GM10248 (cell line): ENCODE data around the gene DDX60.

Experiments
- CTCF ChIA-PET: fragments of 300-600 bp; sonication (Branson Sonifier 250); formaldehyde crosslinking; extraction: SDS; loops from one replicate; lab custom pipeline; 2021; ENCODE audit warnings: antibody characterized with exemption; lab: Yijun Ruan, JAX
- POLR2A ChIA-PET: fragments of 350-650 bp; sonication (Branson Sonifier 250); formaldehyde crosslinking; extraction: SDS; loops from one replicate; lab custom pipeline; 2020; ENCODE audit warnings: antibody characterized with exemption; lab: Yijun Ruan, JAX
- DNase-seq: peaks from one replicate; pipeline ENCODE4 v3.0.0; 2012; ENCODE audit errors: extremely low spot score
- CTCF ChIP-seq: IDR thresholded peaks from 2 replicates; pipeline ENCODE4 v1.5.1; 2012; ENCODE audit warnings: mild to moderate bottlenecking, low read depth; ENCODE audit errors: extremely low read depth, missing control alignments, control extremely low read depth

The DDX60 gene

GRCh38 chr4:168263039-168263438, 55.5 kb downstream of the DDX60 start:
- ChIA-PET CTCF (no interaction called here), POLR2A (no interaction called here)
- TF ChIP-seq CTCF: no peak
- DNase-seq: no peak

DNA sequence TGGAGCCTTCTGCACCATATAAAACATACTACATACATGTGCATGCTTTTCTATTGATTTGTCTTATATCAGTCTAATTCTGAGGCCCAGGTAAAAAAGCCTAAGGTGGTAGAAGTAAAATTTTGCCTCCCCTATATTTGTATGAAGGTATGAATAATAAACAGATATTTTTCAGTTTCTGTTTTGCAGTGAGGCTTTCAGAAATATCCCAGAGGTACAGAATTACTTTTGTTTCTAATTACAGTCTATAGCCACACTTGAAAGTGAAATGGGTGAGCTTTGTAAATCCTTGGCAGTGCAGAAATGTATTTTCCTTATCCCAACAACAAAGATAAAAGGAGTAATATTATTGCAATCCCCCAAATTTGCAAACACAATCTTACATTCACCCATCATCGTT, 59.5 kb downstream of the DDX60 start:
- DNase-seq: no peak
- CTCF ChIA-PET: no interaction called here
- TF ChIP-seq CTCF: no peak
- POLR2A ChIA-PET: no interaction called here

DNA sequence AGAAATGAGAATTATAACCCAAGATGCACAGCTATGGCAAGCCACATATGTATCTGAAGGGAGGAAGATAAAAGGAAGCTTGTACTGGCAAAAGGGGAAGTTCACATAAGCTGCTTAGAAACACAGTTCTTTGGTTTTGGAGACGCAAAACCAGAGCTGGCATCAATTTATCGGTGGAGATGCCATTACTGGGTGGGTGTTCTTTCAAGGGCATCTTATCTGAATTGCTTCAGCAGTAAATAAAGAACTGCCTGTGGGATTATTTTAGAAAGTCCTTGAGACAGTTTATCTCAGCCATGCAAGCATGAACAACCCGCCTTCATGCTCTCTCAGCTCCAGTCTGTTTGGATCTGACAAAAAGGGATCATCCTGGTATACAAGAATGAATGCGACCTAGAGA, 60.8 kb downstream of the DDX60 start:
- POLR2A ChIA-PET: no interaction called here
- CTCF ChIA-PET: interaction anchor here (1.4 to 1.7 kb wide), 3 partner anchors 18 to 116 kb away, joined by 3 to 4 read pairs (median 4); no protein-coding TSS in a partner anchor
- TF ChIP-seq CTCF: no peak
- no peak for DNase-seq

- ChIA-PET POLR2A (no interaction called here), CTCF (interaction anchor here (0.9 kb wide), 1 partner anchor 9 kb away, joined by 4 read pairs; no protein-coding TSS in a partner anchor)
- no peak for DNase-seq
- TF ChIP-seq CTCF: no peak
These were observed 70.3 kb downstream of the DDX60 start for GRCh38 chr4:168248176-168248710.

DNA sequence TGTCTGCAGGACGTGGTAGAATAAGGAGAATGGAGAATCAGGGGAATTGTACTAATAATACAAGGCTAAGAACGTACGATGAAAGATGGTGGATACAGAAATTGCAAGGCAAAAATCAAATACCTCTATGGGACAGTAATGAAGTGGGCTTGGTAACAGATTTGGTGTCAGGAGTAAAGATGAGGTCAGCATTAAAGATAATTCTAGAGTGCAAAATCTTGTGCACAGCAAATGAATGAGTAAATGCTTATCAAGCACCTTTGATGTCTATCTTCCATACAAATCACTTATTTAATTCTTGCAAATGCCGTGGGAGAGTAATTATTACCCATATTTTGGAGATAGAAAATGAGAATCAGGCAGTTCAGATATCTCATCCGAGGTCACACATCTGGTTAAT, 70.9 kb downstream of the DDX60 start:
- no peak for DNase-seq
- ChIA-PET CTCF (interaction anchor here (0.9 kb wide), 1 partner anchor 9 kb away, joined by 4 read pairs; no protein-coding TSS in a partner anchor), POLR2A (no interaction called here)
- no peak for TF ChIP-seq CTCF

- DNase-seq: no peak
- no peak for TF ChIP-seq CTCF
- CTCF ChIA-PET: interaction anchor here (0.9 kb wide), 1 partner anchor 13 kb away, joined by 3 read pairs; no protein-coding TSS in a partner anchor
- POLR2A ChIA-PET: no interaction called here
These were observed 76.6 kb downstream of the DDX60 start for GRCh38 chr4:168241953-168242352.

- POLR2A ChIA-PET: no interaction called here
- TF ChIP-seq CTCF: no peak
- CTCF ChIA-PET: no interaction called here
These were observed 77.7 kb downstream of the DDX60 start for GRCh38 chr4:168240821-168241220.

More at GRCh38 chr4:168240821-168241220, 77.7 kb downstream of the DDX60 start:
- DNase-seq: no peak
